ENCODE measurements around the gene PAQR7.

PAQR7 gene

DNA sequence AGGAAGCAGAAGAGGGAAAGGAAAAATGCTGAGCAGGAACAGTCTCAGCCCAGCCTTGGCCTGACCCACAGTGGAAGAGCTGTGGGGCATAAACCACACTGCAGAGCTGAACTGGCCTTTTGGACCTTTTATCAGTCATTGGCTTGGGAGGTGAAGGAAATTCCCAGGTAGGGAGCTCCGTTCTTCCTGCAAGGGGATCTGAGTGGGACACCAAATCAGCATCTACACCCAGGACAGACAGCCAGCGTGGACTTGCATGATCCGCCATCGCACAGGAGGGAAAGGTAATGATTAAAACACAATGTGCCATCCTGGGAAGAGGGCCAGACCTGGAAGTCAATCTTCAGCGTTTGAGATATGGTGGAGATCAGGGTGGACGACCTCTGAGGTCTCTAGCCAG is 56.9 kb downstream of the PAQR7 start:
- in situ Hi-C loops (cut with MboI; ENCODE audit: low sequenced_read_pairs), result no loop called here

- in situ Hi-C loops (cut with MboI; ENCODE audit: low sequenced_read_pairs), result no loop called here
Observed at GRCh38 chr1:25817840-25818501, 57.5 kb downstream of the PAQR7 start.

DNA sequence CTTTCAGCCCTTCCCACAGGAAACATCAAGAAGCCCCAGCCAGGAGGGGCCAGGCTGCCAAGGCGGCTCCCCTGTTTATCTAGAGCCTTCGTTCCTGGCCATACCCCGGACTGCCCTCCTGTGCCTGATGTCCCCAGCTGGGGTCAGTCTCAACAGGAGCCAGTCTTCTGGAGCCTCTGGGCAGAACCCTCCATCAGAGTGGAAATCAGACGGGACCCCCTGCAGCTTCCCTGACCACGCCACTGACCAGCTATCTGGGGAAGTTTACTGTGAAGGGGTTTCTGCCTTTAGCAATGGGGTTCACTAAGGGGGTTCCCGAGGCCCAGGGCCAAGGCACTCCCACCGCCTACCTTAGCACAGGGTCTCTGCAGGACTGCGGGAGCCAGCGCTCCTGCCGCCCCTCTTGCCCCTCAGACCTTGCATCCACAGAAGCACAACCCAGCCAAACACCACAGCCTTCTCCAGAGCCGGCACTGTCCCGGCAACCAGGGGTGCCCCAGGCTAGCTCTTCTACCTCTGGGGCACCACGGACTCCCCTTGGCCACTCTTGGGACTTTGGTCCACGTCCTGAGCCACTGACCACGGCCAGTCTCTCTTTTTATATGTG is 59.3 kb downstream of the PAQR7 start:
- in situ Hi-C loops (cut with MboI; ENCODE audit: low sequenced_read_pairs), result no loop called here

DNA sequence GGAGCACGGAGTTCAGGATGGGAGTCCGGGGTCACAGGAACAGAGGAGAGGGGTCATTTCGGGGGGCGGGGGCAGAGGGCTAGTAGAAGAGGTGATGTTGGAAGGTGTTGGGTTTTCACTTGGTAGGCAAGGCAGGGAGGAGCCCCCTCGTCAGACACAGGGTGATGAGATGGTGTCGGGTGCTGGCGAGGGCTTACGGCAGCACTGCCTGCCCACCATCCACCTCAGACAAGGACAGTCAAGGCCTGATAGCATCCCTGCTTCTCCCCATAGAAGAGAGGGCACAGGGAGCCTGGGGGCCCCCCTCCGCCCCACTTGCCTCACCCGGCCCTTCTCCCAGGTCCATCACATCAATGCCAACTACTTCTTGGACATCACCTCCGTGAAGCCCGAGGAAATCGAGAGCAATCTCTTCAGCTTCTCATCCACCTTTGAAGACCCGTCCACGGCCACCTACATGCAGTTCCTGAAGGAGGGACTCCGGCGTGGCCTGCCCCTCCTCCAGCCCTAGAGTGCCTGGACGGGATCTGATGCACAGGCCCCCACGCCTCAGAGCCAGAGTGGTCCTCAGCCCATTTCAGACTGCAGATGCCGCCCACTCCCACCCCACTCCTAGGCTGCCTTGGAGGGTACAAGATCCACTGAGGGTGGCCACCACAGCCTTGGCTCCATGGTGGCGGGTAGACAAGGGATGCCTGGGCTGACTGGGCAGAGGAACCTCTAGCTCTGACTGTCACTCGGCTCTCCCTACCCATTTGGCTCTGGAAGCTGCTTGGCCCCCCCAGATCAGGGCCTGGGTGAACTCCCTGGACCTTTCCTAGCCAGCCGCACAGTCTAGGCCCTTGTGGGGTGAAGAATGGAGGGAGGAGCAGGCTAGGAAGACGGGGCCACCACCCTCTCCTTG is 60.0 kb downstream of the PAQR7 start:
- in situ Hi-C loops (cut with MboI; ENCODE audit: low sequenced_read_pairs), result no loop called here

- in situ Hi-C loops (cut with MboI; ENCODE audit: low sequenced_read_pairs), result no loop called here
Observed at GRCh38 chr1:25814549-25815087, 60.9 kb downstream of the PAQR7 start.

DNA sequence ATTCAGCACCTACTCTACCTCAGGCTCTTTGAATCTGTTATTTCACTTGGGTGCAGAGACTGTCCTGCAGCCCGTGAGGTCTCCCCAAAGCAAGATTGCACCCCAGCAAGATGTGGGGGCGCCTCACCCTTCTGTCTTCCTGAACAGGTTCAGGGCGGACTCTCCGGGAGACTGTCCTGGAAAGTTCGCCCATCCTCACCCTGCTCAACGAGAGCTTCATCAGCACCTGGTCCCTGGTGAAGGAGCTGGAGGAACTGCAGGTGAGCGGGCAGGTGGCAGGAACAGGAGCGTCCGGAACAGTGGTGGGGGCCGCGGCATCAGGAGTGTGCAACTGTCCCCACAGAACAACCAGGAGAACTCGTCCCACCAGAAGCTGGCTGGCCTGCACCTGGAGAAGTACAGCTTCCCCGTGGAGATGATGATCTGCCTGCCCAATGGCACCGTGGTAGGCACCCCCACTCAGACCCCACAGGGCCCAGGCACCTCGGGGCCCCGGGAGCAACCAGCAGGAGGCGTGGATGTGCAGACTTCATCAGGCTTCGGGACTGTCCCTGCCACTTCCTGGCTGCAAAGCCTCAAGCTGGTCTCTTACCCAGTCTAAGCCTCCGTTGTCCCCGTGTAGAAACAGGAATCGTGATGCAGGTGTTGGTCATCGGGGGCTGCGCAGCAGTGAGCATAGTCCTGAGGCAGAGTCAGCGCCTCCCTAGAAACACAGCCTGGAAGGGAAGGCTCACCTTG is 61.6 kb downstream of the PAQR7 start:
- in situ Hi-C loops (cut with MboI; ENCODE audit: low sequenced_read_pairs), result no loop called here

GRCh38 chr1:25813071-25813733 is 62.3 kb downstream of the PAQR7 start:
- in situ Hi-C loops (cut with MboI; ENCODE audit: low sequenced_read_pairs), result no loop called here
